Peyer's patch (tissue), 4 donors: ENCODE results near the gene IRF9.

Experiments
- POLR2A ChIP-seq, 2 donors: fragments of 450-650 bp; IDR thresholded peaks; one replicate each; pipeline ENCODE4 v1.5.1; 2017; ENCODE audit warnings: antibody characterized with exemption in 2 of 2, mild to moderate bottlenecking in 2 of 2, moderate library complexity in 2 of 2
- TF ChIP-seq, protein P1 (sequence below), 6 experiments: fragments of 450-650 bp in 4 of 6; fragments of 200-600 bp in 2 of 6; sonication (generic) in 1 of 6; IDR thresholded peaks; one replicate each; pipeline ENCODE4 v1.5.1; 2017 to 2019; ENCODE audit warnings: antibody characterized with exemption in 6 of 6, mild to moderate bottlenecking in 3 of 6, moderate library complexity in 1 of 6

DNA sequence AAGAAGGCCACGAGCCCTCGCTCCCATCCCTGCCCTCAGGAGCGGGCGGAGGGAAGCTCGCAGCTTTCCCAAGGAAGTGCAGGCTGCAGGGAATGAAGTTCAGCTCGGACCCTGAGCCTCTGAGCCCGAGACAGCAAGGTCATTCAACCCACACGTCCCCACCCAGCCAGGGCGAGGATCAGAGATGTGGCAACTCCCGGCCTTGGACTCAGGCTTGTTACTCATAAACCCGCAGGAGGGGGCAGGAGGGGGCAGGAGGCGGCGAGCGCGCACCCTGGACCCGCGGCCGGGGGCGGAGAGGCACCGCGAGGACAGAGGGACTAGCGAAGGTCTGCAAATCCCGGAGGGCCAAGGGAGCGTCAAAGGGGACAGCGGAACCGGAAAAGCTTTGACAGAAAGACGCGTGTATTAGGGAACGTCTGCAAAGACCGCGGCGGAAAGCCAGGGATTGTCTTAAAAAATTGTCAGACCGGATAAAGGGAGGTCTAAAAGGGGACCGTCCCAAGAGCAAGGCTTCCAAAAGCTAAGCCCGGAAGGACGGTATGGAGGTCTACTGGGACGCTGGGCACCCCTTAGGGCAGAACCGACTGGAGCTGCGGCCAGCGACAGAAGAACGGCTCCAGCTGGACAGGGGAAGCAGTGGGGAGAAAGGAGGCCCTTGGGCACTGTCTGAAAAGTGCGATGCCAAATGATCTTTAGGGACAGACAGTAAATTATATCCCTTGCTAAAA lies 47.1 kb upstream of the IRF9 start:
- TF ChIP-seq, protein P1, sequence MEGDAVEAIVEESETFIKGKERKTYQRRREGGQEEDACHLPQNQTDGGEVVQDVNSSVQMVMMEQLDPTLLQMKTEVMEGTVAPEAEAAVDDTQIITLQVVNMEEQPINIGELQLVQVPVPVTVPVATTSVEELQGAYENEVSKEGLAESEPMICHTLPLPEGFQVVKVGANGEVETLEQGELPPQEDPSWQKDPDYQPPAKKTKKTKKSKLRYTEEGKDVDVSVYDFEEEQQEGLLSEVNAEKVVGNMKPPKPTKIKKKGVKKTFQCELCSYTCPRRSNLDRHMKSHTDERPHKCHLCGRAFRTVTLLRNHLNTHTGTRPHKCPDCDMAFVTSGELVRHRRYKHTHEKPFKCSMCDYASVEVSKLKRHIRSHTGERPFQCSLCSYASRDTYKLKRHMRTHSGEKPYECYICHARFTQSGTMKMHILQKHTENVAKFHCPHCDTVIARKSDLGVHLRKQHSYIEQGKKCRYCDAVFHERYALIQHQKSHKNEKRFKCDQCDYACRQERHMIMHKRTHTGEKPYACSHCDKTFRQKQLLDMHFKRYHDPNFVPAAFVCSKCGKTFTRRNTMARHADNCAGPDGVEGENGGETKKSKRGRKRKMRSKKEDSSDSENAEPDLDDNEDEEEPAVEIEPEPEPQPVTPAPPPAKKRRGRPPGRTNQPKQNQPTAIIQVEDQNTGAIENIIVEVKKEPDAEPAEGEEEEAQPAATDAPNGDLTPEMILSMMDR (IDR thresholded peaks at IDR 0.05): peak in 1 of 6 experiments; percentile 10
- TF ChIP-seq POLR2A (IDR thresholded peaks at IDR 0.05): peak; percentile 67 to 70
